Body of pancreas (tissue), 4 donors: ENCODE data around the gene PTX4.
"Not testable (repeated sequence)": the region's sequence is repeated elsewhere in the genome, so short reads cannot be mapped to it uniquely, and the experiment has no call there.

Experiments used
- CTCF ChIP-seq, 7 experiments: fragments of 450-650 bp in 4 of 7; fragments of 200-600 bp in 3 of 7; sonication (generic) in 3 of 7; IDR thresholded peaks; one replicate each; pipeline ENCODE4 v1.5.1; 2016 to 2019; ENCODE audit warnings: antibody characterized with exemption in 7 of 7
- POLR2A ChIP-seq, 3 donors: fragments of 450-650 bp; IDR thresholded peaks; one replicate each; pipeline ENCODE4 v1.6.1; 2016; ENCODE audit warnings: antibody characterized with exemption in 3 of 3, mild to moderate bottlenecking in 2 of 3

DNA sequence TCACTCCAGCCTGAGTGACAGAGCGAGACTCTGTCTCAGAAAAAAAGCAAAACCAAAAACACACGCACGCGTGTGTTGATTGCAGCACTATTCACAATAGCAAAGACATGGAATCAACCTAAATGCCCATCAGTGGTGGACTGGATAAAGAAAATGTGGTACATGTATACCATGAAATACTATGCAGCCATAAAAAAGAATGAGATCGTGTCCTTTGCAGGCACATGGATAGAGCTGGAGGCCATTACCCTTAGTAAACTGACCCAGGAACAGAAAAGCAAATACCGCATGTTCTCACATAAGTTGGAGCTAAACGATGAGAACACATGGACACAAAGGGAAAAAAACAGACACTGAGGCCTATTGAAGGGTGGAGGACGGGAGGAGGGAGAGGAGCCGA, 9.8 kb downstream of the PTX4 start:
- not testable (repeated sequence) for TF ChIP-seq POLR2A, CTCF (IDR thresholded peaks at IDR 0.05)
